ENCODE data around the gene ANG.

- TF ChIP-seq CTCF (IDR thresholded peaks at IDR 0.05) (no peak), POLR2A (IDR thresholded peaks at IDR 0.05) (no peak), EP300 (IDR thresholded peaks at IDR 0.05) (no peak)
Observed at GRCh38 chr14:20692116-20692751, 3.7 kb downstream of the ANG start.
